GM10248 (cell line): Measurements from ENCODE around the gene ERI3.

Source experiments
- CTCF ChIA-PET: fragments of 300-600 bp; sonication (Branson Sonifier 250); formaldehyde crosslinking; extraction: SDS; loops from one replicate; lab custom pipeline; 2021; ENCODE audit warnings: antibody characterized with exemption; lab: Yijun Ruan, JAX
- POLR2A ChIA-PET: fragments of 350-650 bp; sonication (Branson Sonifier 250); formaldehyde crosslinking; extraction: SDS; loops from one replicate; lab custom pipeline; 2020; ENCODE audit warnings: antibody characterized with exemption; lab: Yijun Ruan, JAX
- DNase-seq: peaks from one replicate; pipeline ENCODE4 v3.0.0; 2012; ENCODE audit errors: extremely low spot score
- TF ChIP-seq, protein P1 (sequence below): IDR thresholded peaks from 2 replicates; pipeline ENCODE4 v1.5.1; 2012; ENCODE audit warnings: mild to moderate bottlenecking, low read depth; ENCODE audit errors: extremely low read depth, missing control alignments, control extremely low read depth

Gene ERI3

DNA sequence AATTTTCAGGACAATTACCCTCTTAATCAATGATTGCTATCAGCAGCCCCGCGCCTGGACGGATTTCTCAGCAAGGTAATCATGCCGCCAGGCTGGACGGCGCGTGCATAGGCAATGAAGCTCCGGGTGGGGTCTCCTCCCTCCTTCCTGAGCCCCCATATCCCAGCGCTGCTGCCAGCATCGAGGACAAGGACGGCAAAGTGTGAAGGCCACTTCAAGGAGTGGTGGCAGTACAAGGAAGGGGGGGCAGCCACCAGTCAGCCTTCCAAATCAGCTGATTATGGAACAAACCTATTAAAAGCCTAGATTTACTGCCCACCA, 90.6 kb downstream of the ERI3 start:
- TF ChIP-seq, protein P1, sequence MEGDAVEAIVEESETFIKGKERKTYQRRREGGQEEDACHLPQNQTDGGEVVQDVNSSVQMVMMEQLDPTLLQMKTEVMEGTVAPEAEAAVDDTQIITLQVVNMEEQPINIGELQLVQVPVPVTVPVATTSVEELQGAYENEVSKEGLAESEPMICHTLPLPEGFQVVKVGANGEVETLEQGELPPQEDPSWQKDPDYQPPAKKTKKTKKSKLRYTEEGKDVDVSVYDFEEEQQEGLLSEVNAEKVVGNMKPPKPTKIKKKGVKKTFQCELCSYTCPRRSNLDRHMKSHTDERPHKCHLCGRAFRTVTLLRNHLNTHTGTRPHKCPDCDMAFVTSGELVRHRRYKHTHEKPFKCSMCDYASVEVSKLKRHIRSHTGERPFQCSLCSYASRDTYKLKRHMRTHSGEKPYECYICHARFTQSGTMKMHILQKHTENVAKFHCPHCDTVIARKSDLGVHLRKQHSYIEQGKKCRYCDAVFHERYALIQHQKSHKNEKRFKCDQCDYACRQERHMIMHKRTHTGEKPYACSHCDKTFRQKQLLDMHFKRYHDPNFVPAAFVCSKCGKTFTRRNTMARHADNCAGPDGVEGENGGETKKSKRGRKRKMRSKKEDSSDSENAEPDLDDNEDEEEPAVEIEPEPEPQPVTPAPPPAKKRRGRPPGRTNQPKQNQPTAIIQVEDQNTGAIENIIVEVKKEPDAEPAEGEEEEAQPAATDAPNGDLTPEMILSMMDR: no peak
- ChIA-PET CTCF (interaction anchor here (1.9 to 2.2 kb wide), 2 partner anchors 9 to 46 kb away, joined by 6 to 8 read pairs; no protein-coding TSS in a partner anchor), POLR2A (no interaction called here)
- DNase-seq: no peak

DNA sequence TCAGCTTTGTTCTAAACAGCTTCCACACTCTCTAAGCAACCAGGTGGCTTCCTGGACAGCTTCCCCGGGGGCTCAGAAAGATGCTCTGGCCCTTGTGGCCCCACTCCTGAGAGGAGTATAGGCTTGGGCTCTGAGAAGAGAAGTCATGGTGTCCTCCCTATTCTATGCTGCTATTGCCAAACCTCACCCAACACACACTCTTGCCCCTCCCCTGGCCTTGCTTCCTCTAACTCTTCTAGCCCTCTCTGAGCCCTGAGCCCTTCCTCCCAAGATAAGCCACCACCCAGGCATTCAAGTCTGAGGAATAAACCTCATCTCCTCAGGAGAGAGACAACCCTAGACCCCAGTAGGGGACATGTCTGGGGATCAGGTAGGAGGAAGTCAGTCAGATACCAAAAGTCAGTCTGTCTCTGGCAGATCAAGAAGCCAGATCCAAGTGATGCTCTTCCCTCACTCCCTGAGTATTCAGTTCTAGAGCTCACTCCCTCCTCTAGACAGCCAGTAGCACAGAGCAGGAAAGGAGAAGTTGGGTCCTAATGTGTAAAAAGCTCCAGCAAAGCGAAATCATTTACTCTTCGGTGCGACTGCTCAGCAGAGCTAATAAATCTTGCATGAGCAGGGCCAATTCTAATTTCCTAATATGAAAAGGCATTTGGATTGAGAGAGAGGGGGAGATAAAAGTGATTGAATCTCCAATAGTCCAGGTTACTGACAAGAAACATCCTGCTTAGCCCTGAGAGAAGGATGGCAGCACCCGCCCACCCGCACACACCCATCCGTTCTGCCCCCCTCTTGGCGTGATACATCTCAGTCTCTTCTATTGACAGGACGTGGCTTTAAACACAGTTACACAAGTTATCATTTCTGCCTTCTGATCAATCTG, 91.2 kb downstream of the ERI3 start:
- TF ChIP-seq, protein P1: no peak
- DNase-seq: no peak
- ChIA-PET CTCF (interaction anchor here (1.9 to 2.2 kb wide), 2 partner anchors 10 to 45 kb away, joined by 6 to 8 read pairs; no protein-coding TSS in a partner anchor), POLR2A (no interaction called here)

DNA sequence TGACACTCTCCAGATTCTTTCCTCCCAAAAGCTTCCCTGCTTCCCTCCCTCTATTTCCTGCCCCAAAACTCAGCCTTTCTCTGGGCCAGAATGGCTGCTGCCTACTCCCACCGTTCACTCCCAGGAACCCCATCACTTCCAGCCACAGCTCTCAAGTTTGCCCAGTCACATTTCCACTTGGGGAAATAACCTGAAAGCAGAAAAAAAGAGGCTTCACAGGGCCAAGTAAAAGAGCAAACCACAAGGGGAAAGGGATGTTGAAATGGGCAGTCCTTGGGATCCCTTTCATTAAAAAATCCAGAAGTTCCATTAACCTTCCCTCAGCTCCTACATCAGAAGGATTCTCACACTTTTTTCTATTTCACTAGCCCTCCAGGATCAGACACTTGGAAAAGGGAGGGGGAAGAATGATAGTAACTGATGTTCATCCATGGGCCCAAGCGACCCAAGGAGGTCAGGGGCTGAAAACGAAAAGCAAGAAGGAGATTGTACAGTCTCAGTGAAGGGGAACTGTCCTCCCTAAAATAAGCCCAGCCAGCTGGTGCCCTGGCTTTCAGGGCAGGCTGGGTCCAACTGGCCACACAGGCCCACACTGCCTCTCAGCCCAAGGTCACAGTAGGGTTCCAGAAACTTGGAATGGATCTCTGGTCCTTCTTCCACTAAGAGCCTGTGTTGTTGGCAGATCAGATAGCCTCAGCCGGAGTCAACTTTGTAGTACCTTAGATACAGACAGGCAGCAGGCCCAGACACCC, 92.1 kb downstream of the ERI3 start:
- TF ChIP-seq, protein P1: no peak
- CTCF ChIA-PET: interaction anchor here (1.1 to 2.0 kb wide), 4 partner anchors 10 to 25 kb away, joined by 3 to 6 read pairs (median 4); no protein-coding TSS in a partner anchor
- no peak for DNase-seq
- POLR2A ChIA-PET: no interaction called here

DNA sequence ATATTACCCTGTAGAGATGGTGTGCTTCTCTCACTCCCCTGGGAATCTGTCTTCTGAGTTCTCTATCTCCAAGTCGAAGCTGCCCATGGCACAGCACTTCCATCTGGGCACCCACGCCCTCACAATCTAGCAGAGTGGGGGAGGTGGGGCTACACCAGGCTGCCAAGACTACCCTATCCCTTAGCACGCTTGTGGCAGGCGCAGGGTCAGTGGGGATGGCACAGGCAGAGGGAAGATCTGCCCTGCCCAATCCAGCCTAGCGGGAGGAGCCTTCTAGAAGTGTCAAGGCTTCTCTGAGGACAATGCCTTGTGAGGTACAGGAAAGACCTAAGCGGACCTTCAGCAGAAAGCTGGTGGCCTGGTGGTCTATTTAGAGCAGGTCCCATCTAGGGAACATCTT, 92.6 kb downstream of the ERI3 start:
- ChIA-PET POLR2A (no interaction called here), CTCF (interaction anchor here (1.1 to 2.0 kb wide), 4 partner anchors 13 to 24 kb away, joined by 3 to 5 read pairs (median 3); no protein-coding TSS in a partner anchor)
- TF ChIP-seq, protein P1: no peak
- DNase-seq: no peak

DNA sequence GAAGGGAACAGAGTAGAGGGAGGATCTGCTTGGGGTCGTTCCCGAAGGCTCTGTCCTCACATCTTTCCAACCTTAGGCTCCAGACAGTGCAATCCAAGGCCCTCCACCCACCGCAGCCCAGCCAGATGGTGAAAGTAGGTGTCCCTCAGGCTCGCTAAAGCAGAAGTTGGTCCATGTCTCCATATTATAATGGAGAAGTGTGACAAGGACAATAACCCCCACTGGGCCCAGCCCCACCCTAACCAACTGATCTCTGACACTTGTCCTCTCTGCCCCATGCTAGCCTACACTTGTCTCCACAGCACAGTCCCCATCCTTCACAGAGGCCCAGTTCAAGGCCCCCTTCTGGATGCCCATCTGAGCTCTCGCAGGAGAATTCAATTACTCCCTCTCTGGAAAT, 93.1 kb downstream of the ERI3 start:
- POLR2A ChIA-PET: no interaction called here
- TF ChIP-seq, protein P1: no peak
- no peak for DNase-seq
- CTCF ChIA-PET: interaction anchor here (1.1 to 2.0 kb wide), 4 partner anchors 13 to 24 kb away, joined by 3 to 5 read pairs (median 3); no protein-coding TSS in a partner anchor

DNA sequence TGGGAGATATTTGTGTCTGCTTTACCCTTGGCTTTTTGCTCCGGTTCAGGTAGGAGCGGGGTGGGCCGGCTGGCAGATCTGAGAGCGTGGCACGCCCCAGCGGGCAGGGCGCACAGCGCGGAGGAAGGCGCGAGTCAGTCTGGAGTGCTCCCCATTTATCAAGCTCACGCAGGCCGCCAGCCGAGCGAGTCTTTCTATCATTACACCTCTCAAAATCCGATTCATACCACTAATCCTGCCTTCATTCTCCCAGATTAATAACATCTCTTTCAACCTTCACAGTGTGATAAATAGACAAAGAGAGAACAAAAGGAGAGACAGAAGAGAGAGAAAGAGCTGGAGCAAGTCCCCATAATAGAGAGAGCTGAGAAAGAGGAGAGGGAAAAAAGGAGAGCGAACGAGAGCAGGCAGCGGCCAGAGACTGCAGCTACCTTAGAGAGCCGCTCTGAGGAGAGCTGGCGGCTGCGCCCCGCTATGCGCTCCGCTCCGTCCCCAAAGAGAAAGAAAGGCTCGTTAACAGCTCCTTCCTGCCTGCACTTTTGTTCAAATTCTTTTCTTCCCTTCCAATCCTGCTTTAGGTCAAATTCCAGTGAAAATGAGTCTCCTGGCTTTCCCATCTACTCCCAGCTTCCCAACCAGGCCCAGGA, 93.8 kb downstream of the ERI3 start:
- TF ChIP-seq, protein P1: no peak
- ChIA-PET CTCF (interaction anchor here (1.4 to 2.0 kb wide), 2 partner anchors 14 to 22 kb away, joined by 3 to 5 read pairs; no protein-coding TSS in a partner anchor), POLR2A (no interaction called here)
- no peak for DNase-seq
